Measurements from ENCODE around the gene BMI1. TPM values are rescaled to one million over a fixed set of nuclear protein-coding genes. Genes with fewer than 3 reads are reported as not detected.

BMI1 gene
- total and polyA plus RNA-seq, 12 donors, result 16.7 to 88.5 (median 62.1) TPM

DNA sequence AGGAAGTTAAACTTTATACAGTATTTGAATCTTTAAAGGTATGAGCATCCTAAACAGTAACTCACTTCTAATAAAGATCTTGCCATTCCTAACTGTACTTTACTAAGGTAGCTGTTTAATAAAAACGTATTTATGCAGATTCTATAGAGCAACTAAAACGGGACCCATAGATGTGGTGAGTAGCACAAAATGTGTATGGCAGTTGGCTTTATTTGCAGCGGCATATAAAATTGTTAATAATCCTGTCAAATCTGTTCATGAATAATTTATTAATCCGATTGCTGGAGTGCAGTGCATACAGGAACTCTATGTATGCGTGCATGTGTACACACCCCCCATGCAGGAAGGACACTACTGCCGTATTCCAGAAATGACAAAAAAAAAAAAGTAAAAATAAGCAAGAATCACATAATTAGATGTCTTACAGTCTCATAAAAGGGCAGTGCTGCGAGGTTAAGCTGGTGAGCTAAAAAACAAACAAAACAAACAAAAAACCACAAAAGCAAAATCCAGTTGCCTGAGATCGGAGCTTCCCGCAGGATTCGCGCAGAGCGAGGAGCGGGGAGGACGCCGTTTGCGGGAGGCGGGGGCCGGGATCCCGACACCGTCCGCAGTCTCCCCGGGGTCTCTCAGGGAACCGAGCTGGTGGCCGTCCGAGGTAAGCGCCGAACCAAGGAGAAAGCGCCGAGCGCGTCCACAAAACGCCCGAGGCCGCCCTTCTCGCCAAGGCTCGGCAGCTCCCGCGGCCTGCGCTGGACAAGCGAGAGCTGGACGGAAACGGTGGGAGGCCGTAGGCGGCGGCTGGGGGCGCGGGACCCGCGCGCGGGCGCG lies 5.2 kb upstream of the BMI1 start:
- Histone ChIP-seq H3K9me3 (replicated peaks in 1 of 3) (no peaks in the 10 kb centered on the region), H3K27ac (peak overlapping the region in 4 of 5 donors; percentile 62 to 96 (median 88)), H3K4me3 (peak overlapping the region in 3 of 4 donors; percentile 40 to 92 (median 64)), H3K36me3 (replicated peaks in 1 of 2) (no peaks in the 10 kb centered on the region), H3K4me1 (replicated peaks in 1 of 2) (peaks cover 0 to 22% of the 10 kb centered on the region in 2 donors), H3K27me3 (peaks cover 5% of the 10 kb centered on the region)
- WGBS, 4 donors, result 1 to 3% (median 1%) methylated on average over 17 to 53 of the region's 53 CpGs
- intact Hi-C loops (cut with DNase I), result loop anchor here in 1 of 2 donors (10.0 kb wide), 1 partner anchor 311 kb away; the partner anchor contains the start of gene DNAJC1
- TF ChIP-seq, protein P1, sequence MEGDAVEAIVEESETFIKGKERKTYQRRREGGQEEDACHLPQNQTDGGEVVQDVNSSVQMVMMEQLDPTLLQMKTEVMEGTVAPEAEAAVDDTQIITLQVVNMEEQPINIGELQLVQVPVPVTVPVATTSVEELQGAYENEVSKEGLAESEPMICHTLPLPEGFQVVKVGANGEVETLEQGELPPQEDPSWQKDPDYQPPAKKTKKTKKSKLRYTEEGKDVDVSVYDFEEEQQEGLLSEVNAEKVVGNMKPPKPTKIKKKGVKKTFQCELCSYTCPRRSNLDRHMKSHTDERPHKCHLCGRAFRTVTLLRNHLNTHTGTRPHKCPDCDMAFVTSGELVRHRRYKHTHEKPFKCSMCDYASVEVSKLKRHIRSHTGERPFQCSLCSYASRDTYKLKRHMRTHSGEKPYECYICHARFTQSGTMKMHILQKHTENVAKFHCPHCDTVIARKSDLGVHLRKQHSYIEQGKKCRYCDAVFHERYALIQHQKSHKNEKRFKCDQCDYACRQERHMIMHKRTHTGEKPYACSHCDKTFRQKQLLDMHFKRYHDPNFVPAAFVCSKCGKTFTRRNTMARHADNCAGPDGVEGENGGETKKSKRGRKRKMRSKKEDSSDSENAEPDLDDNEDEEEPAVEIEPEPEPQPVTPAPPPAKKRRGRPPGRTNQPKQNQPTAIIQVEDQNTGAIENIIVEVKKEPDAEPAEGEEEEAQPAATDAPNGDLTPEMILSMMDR (IDR thresholded peaks at IDR 0.05), result peak in 1 of 6 experiments; percentile 20
- TF ChIP-seq POLR2A (IDR thresholded peaks at IDR 0.05), result no peak
- DNase-seq, result no peak

DNA sequence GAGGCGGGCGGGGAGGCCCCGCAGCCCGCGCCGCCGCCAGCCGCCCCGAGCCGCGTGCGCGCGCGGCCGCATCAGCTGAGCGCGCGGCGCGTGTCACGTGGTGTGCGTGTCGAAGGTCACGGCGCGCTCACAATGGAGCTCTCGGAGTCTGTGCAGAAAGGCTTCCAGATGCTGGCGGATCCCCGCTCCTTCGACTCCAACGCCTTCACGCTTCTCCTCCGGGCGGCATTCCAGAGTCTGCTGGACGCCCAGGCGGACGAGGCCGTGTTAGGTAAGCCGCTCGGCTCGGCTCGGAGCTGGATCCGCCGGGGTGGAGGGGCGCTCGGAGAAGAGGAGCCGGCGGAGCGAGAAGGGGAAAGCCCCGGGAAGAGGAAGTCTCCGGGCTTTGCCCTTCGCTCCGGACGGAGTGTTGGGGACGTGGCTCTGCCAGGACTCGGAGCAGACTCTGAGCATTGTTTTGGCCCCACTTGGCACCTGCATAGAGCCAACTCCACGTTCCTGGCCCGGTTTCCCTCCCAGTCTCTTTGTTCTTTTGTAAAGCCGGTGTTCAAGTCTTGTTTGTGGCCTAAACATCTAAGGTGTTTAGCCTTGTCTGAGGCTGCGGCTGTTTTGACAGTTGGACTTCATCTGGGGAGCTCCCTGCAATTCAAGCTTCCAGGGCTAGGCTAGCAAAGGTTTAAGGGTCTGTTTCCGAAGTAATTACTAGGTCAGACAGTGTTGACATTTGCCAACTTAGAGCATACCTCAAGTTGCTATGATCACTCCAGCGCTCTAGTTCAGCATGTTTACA lies 4.4 kb upstream of the BMI1 start, which contains the start of gene COMMD3:
Gene COMMD3, plus strand, starts transcription at position 103 of the 790 bp plus-strand sequence. Its CDS starts 30 bp downstream, at position 133.
- H3K36me3 ChIP-seq (replicated peaks in 1 of 2), result no peaks in the 10 kb centered on the region
- intact Hi-C loops (cut with DNase I), result loop anchor here in 1 of 2 donors (10.0 kb wide), 1 partner anchor 312 kb away; the partner anchor contains the start of gene DNAJC1
- 0 to 3% (median 1%) methylated on average over 12 to 63 of the region's 63 CpGs for WGBS, 4 donors
- H3K4me3 ChIP-seq, result peak within 1 kb of the TSS; percentile 31 to 92 (median 72)
- H3K4me1 ChIP-seq (replicated peaks in 1 of 2), result peaks cover 0 to 22% of the 10 kb centered on the region in 2 donors
- peak; percentile 82 to 93 (median 88) for DNase-seq
- peak within 1 kb of the TSS; percentile 74 to 96 (median 90) for H3K27ac ChIP-seq
- H3K9me3 ChIP-seq (replicated peaks in 1 of 3), result no peaks in the 10 kb centered on the region
- peaks cover 5% of the 10 kb centered on the region for H3K27me3 ChIP-seq
- TF ChIP-seq, protein P1 (IDR thresholded peaks at IDR 0.05), result no peak
- peak; percentile 46 to 86 for TF ChIP-seq POLR2A (IDR thresholded peaks at IDR 0.05)

DNA sequence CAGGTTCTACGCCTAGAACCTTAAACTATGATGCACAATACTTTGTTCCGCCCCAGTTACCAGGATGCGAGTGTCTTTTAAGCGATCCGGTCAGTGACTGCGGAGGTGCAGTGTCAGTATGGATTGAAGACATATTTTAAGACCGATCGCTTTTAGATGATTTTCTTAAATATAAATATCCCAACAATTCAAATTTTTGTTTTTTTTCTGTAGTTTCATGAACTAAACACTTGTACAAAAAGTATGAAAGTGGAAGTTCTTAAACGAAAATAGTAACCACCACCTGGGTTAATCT lies 3.9 kb upstream of the BMI1 start:
- TF ChIP-seq POLR2A (IDR thresholded peaks at IDR 0.05), result no peak
- TF ChIP-seq, protein P1 (IDR thresholded peaks at IDR 0.05), result no peak
- no peaks in the 10 kb centered on the region for H3K9me3 ChIP-seq (replicated peaks in 1 of 3)
- H3K36me3 ChIP-seq (replicated peaks in 1 of 2), result no peaks in the 10 kb centered on the region
- H3K27ac ChIP-seq, result peak overlapping the region; percentile 74 to 96 (median 90)
- H3K27me3 ChIP-seq, result peaks cover 5% of the 10 kb centered on the region
- peak in 3 of 7 donors; percentile 16 to 32 (median 25) for DNase-seq
- peaks cover 0 to 22% of the 10 kb centered on the region in 2 donors for H3K4me1 ChIP-seq (replicated peaks in 1 of 2)
- peak overlapping the region; percentile 31 to 92 (median 72) for H3K4me3 ChIP-seq
- intact Hi-C loops (cut with DNase I), result loop anchor here in 1 of 2 donors (10.0 kb wide), 1 partner anchor 312 kb away; the partner anchor contains the start of gene DNAJC1
- 11 to 15% (median 13%) methylated on average over 9 of the region's 9 CpGs for WGBS, 4 donors
